GM18526 (cell line): ENCODE data around the gene PAK1IP1.
A peak's percentile ranks its signal among the peaks of the same experiment; 100 is the strongest.

Source experiments
- POLR2A ChIP-seq: IDR thresholded peaks from 3 replicates; pipeline ENCODE4 v1.6.1; 2011; ENCODE audit not compliant: insufficient read length; ENCODE audit errors: extremely low read depth

The PAK1IP1 gene, protein sequence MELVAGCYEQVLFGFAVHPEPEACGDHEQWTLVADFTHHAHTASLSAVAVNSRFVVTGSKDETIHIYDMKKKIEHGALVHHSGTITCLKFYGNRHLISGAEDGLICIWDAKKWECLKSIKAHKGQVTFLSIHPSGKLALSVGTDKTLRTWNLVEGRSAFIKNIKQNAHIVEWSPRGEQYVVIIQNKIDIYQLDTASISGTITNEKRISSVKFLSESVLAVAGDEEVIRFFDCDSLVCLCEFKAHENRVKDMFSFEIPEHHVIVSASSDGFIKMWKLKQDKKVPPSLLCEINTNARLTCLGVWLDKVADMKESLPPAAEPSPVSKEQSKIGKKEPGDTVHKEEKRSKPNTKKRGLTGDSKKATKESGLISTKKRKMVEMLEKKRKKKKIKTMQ

GRCh38 chr6:10694302-10695085 lies at the start of gene PAK1IP1, which contains the start of gene C6orf52:
TSS of gene PAK1IP1 (plus strand) at chr6:10694972. CDS start at chr6:10694986, 14 bp downstream.
TSS of gene C6orf52 (minus strand) at chr6:10694616. CDS start at chr6:10687550, 7,066 bp downstream.
- peak; percentile 89 for TF ChIP-seq POLR2A

GRCh38 chr6:10655508-10656055 lies 39.2 kb upstream of the PAK1IP1 start:
- TF ChIP-seq POLR2A = no peak

- no peak for TF ChIP-seq POLR2A
Observed at GRCh38 chr6:10658910-10659698, 35.7 kb upstream of the PAK1IP1 start.

GRCh38 chr6:10659699-10660348 lies 34.9 kb upstream of the PAK1IP1 start:
- no peak for TF ChIP-seq POLR2A

GRCh38 chr6:10662207-10662606 lies 32.6 kb upstream of the PAK1IP1 start:
- TF ChIP-seq POLR2A = no peak

- no peak for TF ChIP-seq POLR2A
Observed at GRCh38 chr6:10662742-10663141, 32.0 kb upstream of the PAK1IP1 start.

- no peak for TF ChIP-seq POLR2A
Observed at GRCh38 chr6:10668126-10668917, 26.4 kb upstream of the PAK1IP1 start.

DNA sequence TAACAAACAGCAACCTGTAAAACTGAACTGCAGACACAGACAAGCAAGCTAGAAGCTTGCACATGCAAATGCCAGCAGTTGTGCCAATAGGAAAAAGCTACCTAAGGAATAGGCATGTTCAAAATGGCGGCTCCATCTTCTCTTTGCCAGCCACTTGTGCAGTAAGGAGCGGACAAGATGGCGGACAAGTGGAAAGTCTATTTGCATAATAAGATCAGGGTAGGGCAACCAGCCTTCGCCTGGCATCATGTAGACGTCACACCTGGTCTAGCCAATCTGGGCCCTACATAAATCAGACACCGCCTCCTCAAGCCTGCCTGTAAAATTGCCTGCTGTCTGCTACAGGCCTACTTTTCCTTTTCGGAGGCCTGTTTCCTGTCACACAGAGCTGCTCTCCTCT lies 18.4 kb upstream of the PAK1IP1 start:
- no peak for TF ChIP-seq POLR2A

DNA sequence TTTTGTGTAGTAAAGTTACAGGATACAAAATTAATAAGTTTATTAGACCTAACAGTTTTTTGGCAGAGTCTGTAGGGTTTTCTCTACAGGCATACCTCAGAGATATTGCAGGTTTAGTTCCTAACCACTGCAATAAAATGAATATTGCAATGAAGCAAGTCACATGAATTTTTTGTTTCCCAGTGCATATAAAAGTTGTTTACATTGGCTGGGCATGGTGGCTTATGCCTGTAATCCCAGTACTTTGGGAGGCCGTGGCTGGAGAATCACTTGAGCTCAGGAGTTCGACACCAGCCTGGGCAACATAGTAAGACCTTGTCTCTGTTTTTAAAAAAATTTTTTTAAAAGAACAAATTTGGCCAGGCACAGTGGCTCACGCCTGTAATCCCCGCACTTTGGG lies 16.3 kb upstream of the PAK1IP1 start:
- no peak for TF ChIP-seq POLR2A

DNA sequence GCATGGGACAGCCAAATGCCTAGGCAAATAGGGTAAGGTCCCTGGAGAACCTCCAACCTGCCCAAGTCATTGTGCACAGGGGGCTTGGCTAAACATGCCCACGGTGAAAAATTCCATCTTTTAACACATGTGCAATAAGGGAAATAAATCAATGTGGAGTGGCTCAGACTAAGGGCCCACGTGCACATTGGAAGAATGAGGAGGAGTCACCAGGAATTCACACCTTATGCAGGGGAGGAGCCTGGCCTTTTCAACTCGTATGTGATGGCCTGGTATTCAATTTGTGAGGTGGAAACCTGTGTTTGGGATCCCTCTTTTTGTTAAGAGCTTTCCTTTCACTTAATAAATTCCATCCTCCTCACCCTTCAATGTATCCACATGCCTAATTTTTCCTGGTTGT lies 13.0 kb upstream of the PAK1IP1 start:
- no peak for TF ChIP-seq POLR2A

- TF ChIP-seq POLR2A = no peak
Observed at GRCh38 chr6:10682355-10682988, 12.3 kb upstream of the PAK1IP1 start.

DNA sequence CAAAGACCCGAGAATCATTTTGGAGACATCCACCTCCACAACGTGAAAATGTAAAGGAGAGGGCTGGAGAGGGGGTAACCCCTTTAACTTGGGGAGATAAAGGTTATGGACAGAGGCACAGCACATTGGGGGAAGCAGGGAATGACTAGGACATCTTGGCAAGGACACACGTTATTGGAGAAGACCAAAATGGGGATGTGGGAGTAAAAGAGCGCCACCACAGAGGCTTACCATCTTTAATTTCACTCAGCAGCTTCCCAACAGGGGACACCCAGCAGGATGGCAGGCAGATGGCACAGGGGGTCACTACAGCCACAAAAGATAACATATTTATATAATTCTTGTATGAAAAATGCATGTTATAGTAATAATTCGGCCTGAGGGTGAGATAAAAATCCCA lies 10.2 kb upstream of the PAK1IP1 start:
- TF ChIP-seq POLR2A = no peak
